HUES48 (cell line): ENCODE data around the gene OLR1.

ENCODE experiments used
- H3K27ac ChIP-seq: one replicate; pipeline ENCODE4 v1.7.0; 2013; ENCODE audit warnings: low read depth, low read length, inconsistent platforms
- H3K27me3 ChIP-seq: 2 replicates; pipeline ENCODE4 v1.6.1; 2013; ENCODE audit warnings: mild to moderate bottlenecking, low read length; ENCODE audit not compliant: control insufficient read depth, insufficient read depth
- H3K36me3 ChIP-seq: 2 replicates; pipeline ENCODE4 v1.6.1; 2013; ENCODE audit warnings: low read length; ENCODE audit not compliant: control insufficient read depth, insufficient read depth
- H3K4me1 ChIP-seq: 2 replicates; pipeline ENCODE4 v1.6.1; 2013; ENCODE audit warnings: mild to moderate bottlenecking, low read length; ENCODE audit not compliant: control insufficient read depth, insufficient read depth
- H3K4me3 ChIP-seq: 2 replicates; pipeline ENCODE4 v1.5.1; 2013; ENCODE audit warnings: mild to moderate bottlenecking, low read depth, low read length
- H3K9ac ChIP-seq: 2 replicates; pipeline ENCODE4 v1.6.1; 2013; ENCODE audit warnings: mild to moderate bottlenecking, low read depth, low read length, moderate library complexity
- H3K9me3 ChIP-seq: 2 replicates; pipeline ENCODE4 v1.6.1; 2013; ENCODE audit warnings: low read length; ENCODE audit not compliant: control insufficient read depth, insufficient read depth

The OLR1 gene

GRCh38 chr12:10122689-10123088 is 49.2 kb downstream of the OLR1 start:
- H3K4me1 ChIP-seq = no peaks in the 10 kb centered on the region
- no peaks in the 10 kb centered on the region for H3K9me3 ChIP-seq
- H3K9ac ChIP-seq = no peak overlapping the region
- no peaks in the 10 kb centered on the region for H3K27me3 ChIP-seq
- no peak overlapping the region for H3K4me3 ChIP-seq
- H3K36me3 ChIP-seq = no peaks in the 10 kb centered on the region
- H3K27ac ChIP-seq = no peak overlapping the region

DNA sequence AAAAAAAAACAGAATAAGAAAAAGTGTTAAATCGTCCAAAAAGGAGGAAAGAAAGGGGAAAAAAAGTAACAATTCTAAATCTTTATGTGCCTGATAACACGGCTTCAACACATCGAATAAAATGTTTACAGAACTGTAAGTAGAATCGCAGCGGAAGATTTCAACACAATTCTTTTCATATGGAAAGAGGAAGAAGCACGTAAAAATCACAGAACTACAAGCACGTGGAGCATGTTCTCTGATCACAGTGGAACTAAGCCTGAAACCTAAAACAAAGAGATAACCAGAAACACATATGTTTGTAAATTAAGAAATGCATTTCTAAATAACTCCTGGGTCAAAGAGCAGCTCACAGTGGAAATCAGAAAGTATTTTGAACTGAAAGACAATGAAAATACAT is 50.7 kb downstream of the OLR1 start:
- no peaks in the 10 kb centered on the region for H3K4me1 ChIP-seq
- no peaks in the 10 kb centered on the region for H3K27me3 ChIP-seq
- no peaks in the 10 kb centered on the region for H3K36me3 ChIP-seq
- H3K9me3 ChIP-seq = no peaks in the 10 kb centered on the region
- H3K4me3 ChIP-seq = no peak overlapping the region
- H3K27ac ChIP-seq = no peak overlapping the region
- H3K9ac ChIP-seq = no peak overlapping the region

GRCh38 chr12:10119066-10119465 is 52.9 kb downstream of the OLR1 start:
- Histone ChIP-seq H3K4me3 (no peak overlapping the region), H3K36me3 (no peaks in the 10 kb centered on the region)

DNA sequence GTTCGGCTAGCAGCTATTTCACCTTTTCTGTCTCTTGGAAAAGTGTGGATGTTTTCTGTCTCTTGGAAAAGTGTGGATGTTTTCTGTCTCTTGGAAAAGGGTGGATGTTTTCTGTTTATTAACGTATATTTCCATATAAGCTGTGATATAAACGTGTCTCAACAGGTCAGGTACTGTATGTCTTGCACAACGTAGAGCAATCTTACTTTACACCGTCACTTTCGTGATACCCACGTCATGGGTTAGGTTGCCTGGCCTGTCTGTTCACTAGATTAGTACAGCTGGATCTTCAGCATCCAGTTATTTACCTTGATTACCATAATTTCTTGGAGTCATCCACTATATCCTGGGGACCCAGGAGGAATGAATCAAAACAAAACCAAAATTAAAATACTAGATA is 56.0 kb downstream of the OLR1 start:
- Histone ChIP-seq H3K4me3 (no peak overlapping the region), H3K9me3 (no peaks in the 10 kb centered on the region), H3K9ac (no peak overlapping the region), H3K27ac (no peak overlapping the region), H3K4me1 (no peaks in the 10 kb centered on the region), H3K27me3 (no peaks in the 10 kb centered on the region), H3K36me3 (no peaks in the 10 kb centered on the region)

More at GRCh38 chr12:10119066-10119465, 52.9 kb downstream of the OLR1 start:
- Histone ChIP-seq H3K9me3 (no peaks in the 10 kb centered on the region), H3K4me1 (no peaks in the 10 kb centered on the region), H3K27me3 (no peaks in the 10 kb centered on the region), H3K27ac (no peak overlapping the region), H3K9ac (no peak overlapping the region)

DNA sequence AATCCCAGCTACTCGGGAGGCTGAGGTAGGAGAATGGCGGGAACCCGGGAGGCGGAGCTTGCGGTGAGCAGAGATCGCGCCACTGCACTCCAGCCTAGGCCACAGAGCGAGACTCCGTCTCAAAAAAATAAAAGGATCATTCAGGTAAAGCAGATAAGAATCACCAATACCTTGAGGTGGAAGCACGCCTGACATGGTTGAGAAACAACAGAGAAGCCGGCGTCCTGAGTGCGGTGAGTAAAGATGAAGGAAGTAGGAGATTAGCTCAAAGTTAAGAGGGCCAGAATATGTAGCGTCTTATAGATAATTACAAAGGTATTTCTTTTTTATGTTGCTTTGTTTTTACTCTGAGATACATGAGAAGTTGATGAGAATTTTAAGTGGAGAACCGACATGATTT is 56.6 kb downstream of the OLR1 start:
- Histone ChIP-seq H3K36me3 (no peaks in the 10 kb centered on the region), H3K9me3 (no peaks in the 10 kb centered on the region), H3K4me1 (no peaks in the 10 kb centered on the region), H3K4me3 (no peak overlapping the region), H3K27ac (no peak overlapping the region), H3K9ac (no peak overlapping the region), H3K27me3 (no peaks in the 10 kb centered on the region)

DNA sequence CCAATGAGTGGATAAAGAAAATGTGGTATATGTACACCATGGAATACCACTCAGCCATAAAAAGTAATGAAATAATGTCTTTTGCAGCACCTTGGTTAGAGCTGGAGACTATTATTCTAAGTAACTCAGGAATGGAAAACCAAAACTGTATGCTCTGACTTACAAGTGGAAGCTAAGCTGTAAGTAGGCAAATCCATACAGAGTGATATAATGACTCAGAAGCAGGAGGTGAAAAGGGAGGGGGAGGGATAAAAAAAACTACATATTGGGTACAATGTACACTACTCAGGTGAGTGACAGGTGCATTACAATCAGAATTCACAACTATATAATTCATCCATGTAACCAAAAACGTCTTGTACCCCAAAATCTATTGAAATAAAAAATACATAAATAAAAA is 58.0 kb downstream of the OLR1 start:
- no peak overlapping the region for H3K27ac ChIP-seq
- no peaks in the 10 kb centered on the region for H3K36me3 ChIP-seq
- no peaks in the 10 kb centered on the region for H3K27me3 ChIP-seq
- no peak overlapping the region for H3K4me3 ChIP-seq
- H3K9me3 ChIP-seq = no peaks in the 10 kb centered on the region
- H3K9ac ChIP-seq = no peak overlapping the region
- no peaks in the 10 kb centered on the region for H3K4me1 ChIP-seq

- H3K36me3 ChIP-seq = no peaks in the 10 kb centered on the region
- no peak overlapping the region for H3K4me3 ChIP-seq
- H3K4me1 ChIP-seq = no peaks in the 10 kb centered on the region
- no peaks in the 10 kb centered on the region for H3K27me3 ChIP-seq
- H3K27ac ChIP-seq = no peak overlapping the region
- H3K9ac ChIP-seq = no peak overlapping the region
- H3K9me3 ChIP-seq = no peaks in the 10 kb centered on the region
Observed at GRCh38 chr12:10113075-10113474, 58.9 kb downstream of the OLR1 start.

DNA sequence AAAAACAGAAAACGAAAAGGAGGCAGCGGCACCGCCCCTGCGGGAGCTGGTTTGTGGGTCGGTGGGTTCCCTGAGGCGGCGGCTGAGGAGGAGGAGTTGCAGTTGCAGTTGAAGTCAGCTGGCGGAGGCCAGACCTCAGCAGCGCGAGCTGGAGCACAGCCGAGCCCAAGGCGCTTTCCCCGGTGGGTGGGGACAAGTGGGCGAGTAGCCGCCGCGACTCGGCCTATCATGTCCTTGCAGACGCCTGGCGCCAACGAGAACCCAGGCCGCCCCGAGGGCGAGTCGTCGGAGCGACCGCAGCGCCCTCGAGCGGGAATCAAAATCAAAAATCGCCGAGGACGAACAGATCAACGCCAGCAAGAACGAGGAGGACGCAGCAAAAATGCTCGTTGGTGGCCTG is 60.5 kb downstream of the OLR1 start:
- Histone ChIP-seq H3K4me1 (no peaks in the 10 kb centered on the region), H3K27ac (no peak overlapping the region), H3K9me3 (no peaks in the 10 kb centered on the region), H3K9ac (no peak overlapping the region), H3K4me3 (no peak overlapping the region), H3K36me3 (no peaks in the 10 kb centered on the region), H3K27me3 (no peaks in the 10 kb centered on the region)

- no peaks in the 10 kb centered on the region for H3K4me1 ChIP-seq
- no peaks in the 10 kb centered on the region for H3K9me3 ChIP-seq
- no peaks in the 10 kb centered on the region for H3K36me3 ChIP-seq
- no peak overlapping the region for H3K27ac ChIP-seq
- no peaks in the 10 kb centered on the region for H3K27me3 ChIP-seq
- no peak overlapping the region for H3K9ac ChIP-seq
- H3K4me3 ChIP-seq = no peak overlapping the region
Observed at GRCh38 chr12:10110256-10110844, 61.6 kb downstream of the OLR1 start.
